Right cardiac atrium (tissue), 5 donors: Measurements from ENCODE around the gene PITPNC1. TPM values are rescaled to one million over a fixed set of nuclear protein-coding genes. Genes with fewer than 3 reads are reported as not detected.

Source experiments
- ATAC-seq, 2 donors: fragments of 200-7000 bp; cut with Tn5 transposase; one replicate each; pipeline versions ENCODE4 v1.8.0 to v1.9.1; 2020; ENCODE audit warnings: moderate library complexity in 2 of 2, mild to moderate bottlenecking in 1 of 2
- DNase-seq, 3 donors: peaks; one replicate each; pipeline ENCODE4 v3.0.0-alpha.2; 2020
- H3K27ac ChIP-seq: one replicate; pipeline ENCODE4 v1.5.1; 2013; ENCODE audit warnings: mild to moderate bottlenecking, low read length, control low read depth, moderate library complexity
- H3K27me3 ChIP-seq: one replicate; pipeline ENCODE4 v1.6.1; 2013; ENCODE audit not compliant: control insufficient read depth, insufficient read depth
- H3K4me1 ChIP-seq: one replicate; pipeline ENCODE4 v1.6.1; 2013; ENCODE audit warnings: low read length; ENCODE audit not compliant: control insufficient read depth, insufficient read depth
- H3K4me3 ChIP-seq: one replicate; pipeline ENCODE4 v1.5.1; 2013; ENCODE audit warnings: low read length, control low read depth
- H3K9me3 ChIP-seq: one replicate; pipeline ENCODE4 v1.6.1; 2013; ENCODE audit warnings: low read length; ENCODE audit not compliant: control insufficient read depth
- WGBS: extraction: QIAGEN DNeasy Blood & Tissue Kit; methylation state at CpG from one replicate; pipeline ENCODE4 v1.1.7; 2013; 5-methylcytosine and 5-hydroxymethylcytosine counted together
- intact Hi-C, 4 donors: fragments of 100-400 bp; cut with DNase I; formaldehyde crosslinking; loops; one replicate each; pipeline versions ENCODE4 v1.11.0 to v1.14.0; 2022 to 2023
- polyA plus RNA-seq: library from polyadenylated mRNA; stranded (reverse); fragments of 200-250 nt; gene quantifications from one replicate; pipeline ENCODE4 v1.2.3, GENCODE V29; 2013
- total RNA-seq, 4 donors: library from RNA; stranded (reverse); fragmentation: NEBNext Ultra II Directional; extraction: Animal tissue kit (Norgen Biotek cat#: 25700); gene quantifications; one replicate each; pipeline ENCODE4 v1.2.1, GENCODE V29; 2021
- donor health status: healthy with polysubstance abuse.
- donor health status: DM: no; HTN: yes; CAD: no.
- donor health status: DM: no; HTN: no; CAD: no.
- donor health status: DM: no; HTN: yes; CAD: no; lungs with severe emphysema.
- donor health status: DM: yes; HTN: yes; CAD: no.

PITPNC1 gene
- total and polyA plus RNA-seq, 5 donors, result 8.6 to 29.7 (median 24.1) TPM

DNA sequence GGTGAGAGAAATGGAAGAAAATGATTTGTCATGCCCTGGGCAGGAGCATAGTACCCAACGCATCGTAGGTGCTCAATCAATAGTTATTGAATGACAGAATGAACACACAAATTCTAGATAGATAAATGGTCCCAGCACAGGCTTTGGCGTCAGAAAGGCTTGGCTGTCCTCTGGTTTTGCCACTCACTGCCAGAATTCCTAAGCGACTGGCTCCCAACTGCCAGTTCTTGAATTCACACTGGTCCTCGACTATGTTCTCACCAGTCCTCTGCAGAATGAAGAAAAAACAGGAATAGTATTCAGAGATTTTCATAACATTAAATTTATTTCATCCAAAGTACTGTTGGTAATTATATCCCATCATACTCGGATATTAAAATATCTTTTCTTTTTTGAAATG lies 177.6 kb downstream of the PITPNC1 start:
- H3K4me3 ChIP-seq, result no peak overlapping the region
- WGBS, result 83% methylated on average over 6 of the region's 6 CpGs
- intact Hi-C loops, result no loop called here
- DNase-seq, result no peak
- H3K9me3 ChIP-seq, result no peaks in the 10 kb centered on the region
- H3K27me3 ChIP-seq, result no peaks in the 10 kb centered on the region
- no peak for ATAC-seq
- H3K4me1 ChIP-seq, result peaks cover 3% of the 10 kb centered on the region
- no peak overlapping the region for H3K27ac ChIP-seq

DNA sequence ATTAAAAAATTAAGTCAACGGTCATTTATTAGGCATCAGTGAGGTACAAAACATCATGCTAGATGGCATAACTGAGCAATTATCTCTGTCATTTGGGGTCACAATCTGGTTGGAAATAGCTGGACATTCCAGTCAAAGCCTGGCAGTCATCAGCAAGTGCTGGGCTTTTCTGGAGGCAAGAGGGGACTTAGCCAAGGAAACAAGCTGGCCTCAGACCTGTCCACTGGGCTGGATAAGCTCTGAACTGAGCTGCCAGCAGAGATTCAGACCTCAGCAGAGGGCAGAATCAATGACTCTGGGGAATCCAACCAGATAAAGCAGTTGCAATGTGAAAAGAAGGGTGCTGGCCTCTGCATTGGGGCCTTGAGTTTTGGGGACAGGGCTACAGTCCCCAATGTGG lies 178.8 kb downstream of the PITPNC1 start:
- Histone ChIP-seq H3K27me3 (no peaks in the 10 kb centered on the region), H3K4me1 (peaks cover 3% of the 10 kb centered on the region), H3K4me3 (no peak overlapping the region), H3K27ac (no peak overlapping the region), H3K9me3 (no peaks in the 10 kb centered on the region)
- no peak for DNase-seq
- intact Hi-C loops, result no loop called here
- ATAC-seq, result peak in 1 of 2 donors; percentile 14
- 84% methylated on average over 1 of the region's 1 CpG for WGBS

DNA sequence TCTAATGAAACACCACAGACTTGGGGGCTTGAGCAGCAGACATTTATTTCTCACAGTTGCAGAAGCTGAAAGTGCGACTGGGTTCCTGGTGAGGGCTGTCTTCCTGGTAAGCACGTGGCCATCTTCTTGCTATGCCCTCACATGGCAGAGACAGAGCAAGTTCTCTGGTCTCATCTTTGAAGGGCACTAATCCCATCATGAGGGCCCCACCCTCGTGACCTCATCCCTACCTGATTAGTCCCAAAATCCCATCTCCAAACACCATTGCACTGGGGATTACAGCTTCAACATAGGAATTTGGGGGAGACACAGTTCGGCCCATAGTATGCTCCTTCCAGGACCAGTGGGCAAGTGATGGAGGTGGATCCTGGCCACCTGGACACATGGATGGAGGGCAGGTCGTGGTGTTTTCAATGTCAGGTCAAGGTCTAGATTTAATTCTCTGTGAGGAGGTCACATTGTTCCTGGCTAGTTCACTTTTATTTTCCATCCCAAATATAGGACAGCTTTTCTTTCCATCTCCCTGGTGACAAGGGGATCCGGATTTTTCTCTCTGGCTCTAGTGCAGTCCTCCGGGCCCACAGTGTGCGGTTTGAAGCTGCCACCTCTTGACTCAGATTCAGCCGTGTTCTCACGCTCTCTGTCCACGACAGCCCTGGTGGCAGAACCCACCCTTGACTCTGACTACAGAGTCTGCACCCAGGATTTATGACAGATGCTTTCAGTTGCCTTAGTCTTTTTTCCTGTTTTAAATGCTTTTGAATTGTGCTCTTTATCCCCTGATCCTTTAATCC lies 180.2 kb downstream of the PITPNC1 start:
- intact Hi-C loops, result no loop called here

DNA sequence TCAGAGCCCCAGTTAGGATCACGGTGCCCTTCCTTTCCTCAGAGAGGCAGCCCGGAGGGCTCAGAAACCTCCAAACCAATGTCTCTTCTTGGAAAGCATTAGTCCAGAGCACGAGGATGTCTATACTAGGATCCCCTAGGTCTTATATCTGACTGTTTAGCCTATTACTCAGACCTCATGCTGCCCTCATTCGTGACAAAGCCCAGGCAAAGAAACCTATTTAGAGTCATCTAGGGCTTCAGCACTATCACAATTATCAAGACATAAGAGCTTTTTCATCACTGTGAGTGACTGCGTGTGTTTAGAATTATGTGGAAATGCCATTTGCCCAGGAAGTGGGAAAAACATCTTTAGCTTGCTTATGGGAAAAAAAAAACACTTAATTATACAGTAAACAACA lies 180.8 kb downstream of the PITPNC1 start:
- no peak for DNase-seq
- Histone ChIP-seq H3K9me3 (no peaks in the 10 kb centered on the region), H3K4me1 (peaks cover 3% of the 10 kb centered on the region), H3K4me3 (no peak overlapping the region), H3K27me3 (no peaks in the 10 kb centered on the region), H3K27ac (no peak overlapping the region)
- WGBS, result 79% methylated on average over 5 of the region's 5 CpGs
- intact Hi-C loops, result no loop called here
- peak in 1 of 2 donors; percentile 26 for ATAC-seq

More for the DNA sequence above, 180.2 kb downstream of the PITPNC1 start:
- 90% methylated on average over 11 of the region's 11 CpGs for WGBS
- H3K4me1 ChIP-seq, result peaks cover 3% of the 10 kb centered on the region
- DNase-seq, result no peak
- H3K27me3 ChIP-seq, result no peaks in the 10 kb centered on the region
- H3K27ac ChIP-seq, result no peak overlapping the region
- ATAC-seq, result peak in 1 of 2 donors; percentile 20
- no peak overlapping the region for H3K4me3 ChIP-seq
- H3K9me3 ChIP-seq, result no peaks in the 10 kb centered on the region

DNA sequence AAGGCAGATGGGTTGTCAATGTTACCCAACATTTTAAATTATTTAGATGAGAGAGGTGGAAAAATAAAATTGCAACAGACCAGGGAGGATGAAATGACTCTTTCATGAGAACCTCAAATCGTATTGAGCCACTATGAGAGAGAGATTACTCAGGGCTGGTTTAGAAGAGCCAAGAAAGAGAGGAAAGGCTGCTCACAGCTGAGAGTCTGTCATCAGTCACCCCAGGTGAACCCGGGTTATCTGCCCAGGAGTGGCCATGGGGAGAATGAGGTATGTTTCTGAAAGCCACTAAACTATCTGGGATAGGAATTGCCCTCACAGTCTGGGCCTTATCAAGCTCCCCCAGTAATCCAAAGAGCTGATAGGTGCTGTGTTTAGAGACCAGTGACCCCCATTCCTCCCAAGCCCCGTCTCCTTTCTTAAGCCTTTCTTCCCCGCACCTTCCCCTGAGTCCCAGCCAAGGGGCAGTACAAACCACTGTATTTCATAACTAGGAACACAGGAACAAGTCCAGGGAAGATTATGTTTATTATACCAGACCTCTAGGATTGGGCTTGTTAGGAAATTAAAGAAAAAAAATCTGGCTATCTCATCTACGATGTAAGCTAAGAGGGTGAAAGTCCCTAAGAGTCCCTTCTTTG lies 181.8 kb downstream of the PITPNC1 start:
- no peak overlapping the region for H3K4me3 ChIP-seq
- H3K27me3 ChIP-seq, result no peaks in the 10 kb centered on the region
- peak in 1 of 2 donors; percentile 65 for ATAC-seq
- H3K9me3 ChIP-seq, result no peaks in the 10 kb centered on the region
- DNase-seq, result no peak
- H3K27ac ChIP-seq, result no peak overlapping the region
- peaks cover 3% of the 10 kb centered on the region for H3K4me1 ChIP-seq
- intact Hi-C loops, result no loop called here
- WGBS, result 65% methylated on average over 5 of the region's 5 CpGs

DNA sequence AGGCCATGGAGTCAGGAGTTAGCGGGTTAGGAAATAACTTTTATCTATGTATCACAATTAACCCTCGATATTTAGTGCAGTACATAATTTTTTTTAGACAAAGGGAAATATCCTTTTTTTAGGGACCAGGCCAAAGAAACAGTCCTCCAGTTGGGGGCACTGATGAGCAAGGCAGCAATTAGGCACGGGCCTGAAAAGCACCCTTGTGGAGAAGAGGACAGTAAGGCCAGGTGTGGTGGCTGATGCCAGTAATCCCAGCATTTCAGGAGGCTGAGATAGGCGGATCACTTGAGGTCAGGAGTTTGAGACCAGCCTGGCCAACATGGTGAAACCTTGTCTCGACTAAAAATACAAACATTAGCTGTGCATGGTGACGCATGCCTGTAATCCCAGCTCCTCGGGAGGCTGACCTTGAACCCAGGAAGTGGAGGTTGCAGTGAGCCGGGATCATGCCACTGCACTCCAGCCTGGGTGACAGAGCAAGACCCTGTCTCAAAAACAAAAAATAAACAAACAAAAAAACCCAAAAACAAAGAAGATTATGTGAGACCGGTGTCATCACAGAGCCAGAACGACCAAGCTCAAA lies 182.4 kb downstream of the PITPNC1 start:
- no peaks in the 10 kb centered on the region for H3K27me3 ChIP-seq
- 86% methylated on average over 10 of the region's 10 CpGs for WGBS
- ATAC-seq, result no peak
- peaks cover under 1% of the 10 kb centered on the region for H3K4me1 ChIP-seq
- H3K9me3 ChIP-seq, result no peaks in the 10 kb centered on the region
- H3K27ac ChIP-seq, result no peak overlapping the region
- DNase-seq, result no peak
- intact Hi-C loops, result no loop called here
- no peak overlapping the region for H3K4me3 ChIP-seq

DNA sequence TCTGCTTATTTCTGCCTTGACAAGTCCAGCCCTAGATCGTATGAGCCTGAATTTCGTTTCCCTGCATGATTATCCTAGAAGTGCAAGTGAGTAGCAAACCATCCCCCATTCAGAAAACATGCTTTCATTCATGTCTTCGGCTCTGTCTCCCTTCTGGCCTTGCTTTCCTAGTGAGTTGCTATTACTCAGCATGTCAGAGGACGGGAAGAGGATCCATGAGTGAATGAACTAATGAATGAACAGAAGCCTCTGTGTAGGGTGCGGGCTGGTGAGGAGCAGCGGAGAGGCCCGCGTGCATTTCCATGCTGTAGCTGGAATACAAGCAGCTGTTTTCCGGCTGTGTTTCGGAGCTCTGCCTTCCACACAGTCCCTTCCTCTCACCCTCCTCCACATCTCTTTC lies 184.9 kb downstream of the PITPNC1 start:
- no peaks in the 10 kb centered on the region for H3K9me3 ChIP-seq
- H3K27me3 ChIP-seq, result no peaks in the 10 kb centered on the region
- DNase-seq (no peak), ATAC-seq (no peak)
- WGBS, result 71% methylated on average over 10 of the region's 10 CpGs
- no peak overlapping the region for H3K4me3 ChIP-seq
- intact Hi-C loops, result no loop called here
- H3K4me1 ChIP-seq, result no peaks in the 10 kb centered on the region
- no peak overlapping the region for H3K27ac ChIP-seq

DNA sequence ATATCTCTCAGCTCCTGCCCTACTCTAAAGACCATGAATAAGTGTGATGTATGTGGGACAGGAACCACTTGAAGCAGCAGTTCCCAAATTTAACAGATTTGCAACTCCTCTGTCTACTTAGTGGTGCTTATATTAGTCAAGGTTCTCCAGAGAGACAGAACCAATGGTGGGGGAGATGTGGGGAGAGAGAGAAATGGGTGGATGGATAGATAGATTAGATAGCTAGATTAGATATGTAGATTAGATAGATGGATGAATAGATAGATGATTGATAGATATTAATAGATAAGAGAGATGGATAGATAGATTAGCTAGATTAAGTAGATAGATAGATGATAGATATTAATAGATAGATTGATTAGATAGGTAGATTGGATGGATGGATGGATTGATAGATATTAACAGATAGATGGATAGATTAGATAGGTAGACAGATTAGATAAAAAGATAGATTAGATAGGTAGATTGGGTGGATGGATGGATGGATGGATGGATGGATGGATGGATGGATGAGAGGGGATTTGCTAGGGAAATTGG lies 186.7 kb downstream of the PITPNC1 start:
- intact Hi-C loops, result no loop called here
- no peaks in the 10 kb centered on the region for H3K27me3 ChIP-seq
- no peak for ATAC-seq

DNA sequence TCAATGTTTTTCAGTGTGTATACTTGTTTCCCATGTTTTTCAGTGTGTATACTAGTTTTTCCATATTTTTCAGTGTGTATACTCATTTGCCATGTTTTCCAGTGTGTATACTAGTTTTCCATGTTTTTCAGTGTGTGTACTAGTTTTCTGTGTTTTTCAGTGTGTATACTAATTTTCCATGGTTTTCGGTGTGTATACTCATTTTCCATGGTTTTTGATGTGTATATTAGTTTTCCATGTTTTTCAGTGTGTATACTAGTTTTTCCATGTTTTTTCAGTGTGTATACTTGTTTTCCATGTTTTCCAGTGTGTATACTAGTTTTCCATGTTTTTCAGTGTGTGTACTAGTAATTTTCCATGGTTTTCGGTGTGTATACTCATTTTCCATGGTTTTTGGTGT lies 188.0 kb downstream of the PITPNC1 start:
- 99% methylated on average over 2 of the region's 2 CpGs for WGBS

More for the DNA sequence above, 186.7 kb downstream of the PITPNC1 start:
- Histone ChIP-seq H3K4me3 (no peak overlapping the region), H3K4me1 (no peaks in the 10 kb centered on the region), H3K9me3 (no peaks in the 10 kb centered on the region), H3K27ac (no peak overlapping the region)
- no peak for DNase-seq

DNA sequence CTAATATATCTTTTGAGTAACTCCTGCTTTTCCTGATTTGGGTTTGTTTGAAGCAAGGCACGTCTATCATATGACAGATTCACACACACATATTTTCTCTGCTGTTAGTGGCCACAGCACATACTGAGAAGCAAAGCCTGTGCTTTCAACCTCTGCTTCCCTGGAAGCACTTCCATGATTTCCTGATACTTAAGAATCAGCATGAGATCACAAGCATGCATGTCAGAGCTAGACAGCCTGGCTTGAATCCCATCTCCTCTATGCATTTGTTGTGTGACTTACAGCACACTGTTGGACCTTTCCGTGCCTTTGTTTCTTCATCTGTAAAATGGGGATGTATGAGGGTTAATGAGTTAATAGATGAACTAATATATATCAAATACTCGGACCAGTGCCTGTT lies 189.6 kb downstream of the PITPNC1 start:
- WGBS, result 73% methylated on average over 3 of the region's 3 CpGs
- H3K4me1 ChIP-seq, result no peaks in the 10 kb centered on the region
- intact Hi-C loops, result no loop called here
- no peaks in the 10 kb centered on the region for H3K27me3 ChIP-seq
- ATAC-seq (no peak), DNase-seq (no peak)
- H3K9me3 ChIP-seq, result no peaks in the 10 kb centered on the region
- H3K27ac ChIP-seq, result no peak overlapping the region
- H3K4me3 ChIP-seq, result no peak overlapping the region

More for the DNA sequence above, 188.0 kb downstream of the PITPNC1 start:
- ATAC-seq (no peak), DNase-seq (no peak)
- Histone ChIP-seq H3K4me1 (no peaks in the 10 kb centered on the region), H3K27ac (no peak overlapping the region), H3K27me3 (no peaks in the 10 kb centered on the region), H3K4me3 (no peak overlapping the region), H3K9me3 (no peaks in the 10 kb centered on the region)
- intact Hi-C loops, result no loop called here

DNA sequence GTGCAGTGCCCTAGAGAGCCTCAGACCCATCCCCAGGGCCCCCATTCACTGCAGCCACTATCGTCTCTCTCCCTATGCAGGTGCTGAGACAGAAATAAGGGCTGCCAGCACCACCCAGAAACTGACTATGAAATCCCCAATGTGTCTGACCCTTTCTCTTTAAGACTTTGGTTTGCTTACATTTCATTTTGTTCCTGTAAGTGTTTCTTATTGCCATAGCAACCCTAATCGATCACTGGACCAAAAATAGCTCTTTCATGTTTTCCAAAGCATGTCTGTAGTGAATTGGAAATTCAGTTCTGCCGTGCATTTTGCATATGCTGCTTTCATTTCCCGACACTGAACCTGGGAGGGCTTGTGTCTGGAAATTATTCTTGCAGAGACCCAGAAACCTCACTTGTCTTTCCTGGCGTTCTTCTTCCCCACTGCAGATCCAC lies 192.0 kb downstream of the PITPNC1 start:
- no peak overlapping the region for H3K4me3 ChIP-seq
- intact Hi-C loops, result no loop called here
- ATAC-seq (no peak), DNase-seq (no peak)
- H3K27ac ChIP-seq, result no peak overlapping the region
- H3K9me3 ChIP-seq, result no peaks in the 10 kb centered on the region
- H3K4me1 ChIP-seq, result no peaks in the 10 kb centered on the region
- WGBS, result 71% methylated on average over 5 of the region's 5 CpGs
- H3K27me3 ChIP-seq, result no peaks in the 10 kb centered on the region
